ENCODE data around the gene CSRNP3.

DNA sequence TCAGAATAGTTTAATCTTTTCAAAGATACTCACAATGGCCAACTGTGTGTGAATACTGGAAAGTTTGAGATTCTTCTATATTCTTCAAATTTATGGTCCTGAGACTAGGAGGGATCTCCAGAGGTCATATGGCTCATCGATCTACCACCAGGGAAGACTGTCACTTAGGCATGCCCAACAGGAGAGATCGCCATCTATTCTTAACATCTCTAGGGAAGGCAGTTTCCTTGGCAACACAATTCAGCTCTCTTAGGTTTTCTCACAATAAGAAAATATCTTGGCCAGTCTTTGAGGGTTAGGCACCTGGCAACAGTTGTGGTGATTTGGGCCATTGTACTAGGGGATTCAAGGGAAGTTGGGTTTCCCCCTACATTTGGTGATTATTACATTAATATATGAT lies 217.3 kb downstream of the CSRNP3 start:
- TF ChIP-seq, protein P1, sequence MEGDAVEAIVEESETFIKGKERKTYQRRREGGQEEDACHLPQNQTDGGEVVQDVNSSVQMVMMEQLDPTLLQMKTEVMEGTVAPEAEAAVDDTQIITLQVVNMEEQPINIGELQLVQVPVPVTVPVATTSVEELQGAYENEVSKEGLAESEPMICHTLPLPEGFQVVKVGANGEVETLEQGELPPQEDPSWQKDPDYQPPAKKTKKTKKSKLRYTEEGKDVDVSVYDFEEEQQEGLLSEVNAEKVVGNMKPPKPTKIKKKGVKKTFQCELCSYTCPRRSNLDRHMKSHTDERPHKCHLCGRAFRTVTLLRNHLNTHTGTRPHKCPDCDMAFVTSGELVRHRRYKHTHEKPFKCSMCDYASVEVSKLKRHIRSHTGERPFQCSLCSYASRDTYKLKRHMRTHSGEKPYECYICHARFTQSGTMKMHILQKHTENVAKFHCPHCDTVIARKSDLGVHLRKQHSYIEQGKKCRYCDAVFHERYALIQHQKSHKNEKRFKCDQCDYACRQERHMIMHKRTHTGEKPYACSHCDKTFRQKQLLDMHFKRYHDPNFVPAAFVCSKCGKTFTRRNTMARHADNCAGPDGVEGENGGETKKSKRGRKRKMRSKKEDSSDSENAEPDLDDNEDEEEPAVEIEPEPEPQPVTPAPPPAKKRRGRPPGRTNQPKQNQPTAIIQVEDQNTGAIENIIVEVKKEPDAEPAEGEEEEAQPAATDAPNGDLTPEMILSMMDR (IDR thresholded peaks at IDR 0.05): no peak
- TF ChIP-seq ZFX (IDR thresholded peaks at IDR 0.05; ENCODE audit: borderline replicate concordance): no peak

Measured in 22Rv1 (cell line).